Gastrocnemius medialis (tissue), 4 donors: ENCODE data around the gene LEF1.

ENCODE experiments used
- POLR2A ChIP-seq, 2 donors: fragments of 450-650 bp; IDR thresholded peaks; one replicate each; pipeline ENCODE4 v1.6.1; 2017; ENCODE audit warnings: antibody characterized with exemption in 2 of 2, mild to moderate bottlenecking in 2 of 2, moderate library complexity in 2 of 2
- TF ChIP-seq, protein P1 (sequence below), 5 experiments: fragments of 450-650 bp in 3 of 5; fragments of 200-600 bp in 2 of 5; sonication (generic) in 2 of 5; IDR thresholded peaks in 4 of 5; conservative IDR thresholded peaks in 1 of 5; 1 replicate in 4 of 5; 2 replicates in 1 of 5; pipeline ENCODE4 v1.5.1; 2016 to 2019; ENCODE audit warnings: antibody characterized with exemption in 5 of 5, mild to moderate bottlenecking in 3 of 5, moderate library complexity in 3 of 5

DNA sequence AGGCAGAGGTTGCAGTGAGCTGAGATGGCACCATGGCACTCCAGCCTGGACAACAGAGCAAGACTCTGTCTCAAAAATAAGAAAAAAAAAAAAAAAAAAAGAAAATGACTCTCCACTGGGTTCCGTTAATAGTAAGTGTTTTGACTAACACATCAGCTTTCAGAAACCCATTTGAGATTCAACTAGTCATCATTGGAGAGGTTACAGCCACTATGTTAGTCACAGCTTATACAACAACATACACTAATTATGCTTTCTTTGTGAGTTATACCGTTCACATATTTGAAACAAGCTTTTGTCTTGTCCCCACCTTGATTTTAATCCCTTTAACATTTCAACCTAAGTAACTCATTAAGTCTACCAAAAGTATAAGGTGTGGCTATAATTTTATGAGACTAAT is 130.8 kb downstream of the LEF1 start:
- TF ChIP-seq, protein P1, sequence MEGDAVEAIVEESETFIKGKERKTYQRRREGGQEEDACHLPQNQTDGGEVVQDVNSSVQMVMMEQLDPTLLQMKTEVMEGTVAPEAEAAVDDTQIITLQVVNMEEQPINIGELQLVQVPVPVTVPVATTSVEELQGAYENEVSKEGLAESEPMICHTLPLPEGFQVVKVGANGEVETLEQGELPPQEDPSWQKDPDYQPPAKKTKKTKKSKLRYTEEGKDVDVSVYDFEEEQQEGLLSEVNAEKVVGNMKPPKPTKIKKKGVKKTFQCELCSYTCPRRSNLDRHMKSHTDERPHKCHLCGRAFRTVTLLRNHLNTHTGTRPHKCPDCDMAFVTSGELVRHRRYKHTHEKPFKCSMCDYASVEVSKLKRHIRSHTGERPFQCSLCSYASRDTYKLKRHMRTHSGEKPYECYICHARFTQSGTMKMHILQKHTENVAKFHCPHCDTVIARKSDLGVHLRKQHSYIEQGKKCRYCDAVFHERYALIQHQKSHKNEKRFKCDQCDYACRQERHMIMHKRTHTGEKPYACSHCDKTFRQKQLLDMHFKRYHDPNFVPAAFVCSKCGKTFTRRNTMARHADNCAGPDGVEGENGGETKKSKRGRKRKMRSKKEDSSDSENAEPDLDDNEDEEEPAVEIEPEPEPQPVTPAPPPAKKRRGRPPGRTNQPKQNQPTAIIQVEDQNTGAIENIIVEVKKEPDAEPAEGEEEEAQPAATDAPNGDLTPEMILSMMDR (IDR thresholded peaks at IDR 0.05 in 4 of 5, conservative IDR thresholded peaks at IDR 0.05 in 1 of 5) = no peak
- no peak for TF ChIP-seq POLR2A (IDR thresholded peaks at IDR 0.05)
